K562 (cell line): ENCODE results near the gene SLC5A4. TPM values are rescaled to one million over a fixed set of nuclear protein-coding genes. Genes with fewer than 3 reads are reported as not detected.

ENCODE experiments used
- ATAC-seq: fragments of 200-7000 bp; cut with Tn5 transposase; 3 replicates; pipeline ENCODE4 v1.9.1; 2020; ENCODE audit warnings: moderate library complexity
- BruUV-seq: library from RNA; stranded (reverse); fragments of 400-500 nt; replicated peaks from 2 replicates; lab custom pipeline; 2021; lab: Mats Ljungman, UMichigan
- CTCF ChIA-PET: fragments of 300-600 bp; formaldehyde crosslinking; extraction: SDS; loops from one replicate; lab custom pipeline; 2021; ENCODE audit warnings: low intra/inter-chr PET ratio; lab: Yijun Ruan, JAX
- POLR2A ChIA-PET: fragments of 300-600, 350-650 bp; sonication (Branson Sonifier 250); formaldehyde crosslinking; extraction: SDS; loops from one replicate; lab custom pipeline; 2021; ENCODE audit warnings: antibody characterized with exemption, inconsistent platforms; lab: Yijun Ruan, JAX
- DNase-seq, 4 experiments: peaks; one replicate each; pipeline versions ENCODE4 v3.0.0 to v3.0.0-alpha.2; 2011 to 2018; ENCODE audit warnings: low spot score in 3 of 4, mixed read lengths in 3 of 4; ENCODE audit errors: extremely low read depth in 1 of 4
- FAIRE-seq: peaks from 2 replicates; lab custom pipeline; 2011; peaks lifted over from hg19 to GRCh38; lab: Jason Lieb, UNC
- H2AFZ ChIP-seq: 2 replicates; pipeline ENCODE4 v1.6.0; 2011; ENCODE audit warnings: low read depth, low read length, control low read depth, inconsistent platforms
- H3K27ac ChIP-seq: fragments of 200-600 bp; 3 replicates; pipeline ENCODE4 v1.8.0; 2011; ENCODE audit warnings: low read depth, mild to moderate bottlenecking, control low read depth, inconsistent platforms, low read length, moderate library complexity, mixed read lengths; ENCODE audit errors: extremely low read depth
- H3K27me3 ChIP-seq, 2 experiments: fragments of 300-600 bp in 1 of 2; 2 replicates in 1 of 2; 3 replicates in 1 of 2; pipeline versions ENCODE4 v1.6.0 to v1.8.0; 2011; ENCODE audit warnings: inconsistent platforms in 2 of 2, low read length in 2 of 2, mild to moderate bottlenecking in 1 of 2, mixed read lengths in 1 of 2, moderate library complexity in 1 of 2; ENCODE audit not compliant: control insufficient read depth in 2 of 2, insufficient read depth in 2 of 2
- H3K36me3 ChIP-seq: fragments of 300-600 bp; 3 replicates; pipeline ENCODE4 v1.8.0; 2011; ENCODE audit warnings: mild to moderate bottlenecking, low read length, inconsistent platforms; ENCODE audit not compliant: control insufficient read depth, insufficient read depth
- H3K4me1 ChIP-seq, 2 experiments: fragments of 200-600 bp in 1 of 2; replicated peaks in 1 of 2; 2 replicates in 1 of 2; 3 replicates in 1 of 2; pipeline versions ENCODE4 v1.5.1 to v1.8.0; 2011; ENCODE audit warnings: inconsistent platforms in 2 of 2, low read length in 2 of 2, mild to moderate bottlenecking in 1 of 2, mixed read lengths in 1 of 2, moderate library complexity in 1 of 2; ENCODE audit not compliant: control insufficient read depth in 2 of 2, insufficient read depth in 2 of 2
- H3K4me2 ChIP-seq: 2 replicates; pipeline ENCODE4 v1.6.1; 2011; ENCODE audit warnings: low read length, control low read depth, inconsistent platforms, mixed read lengths; ENCODE audit not compliant: insufficient read depth
- H3K4me3 ChIP-seq: fragments of 200-600 bp; sonication (generic), shearing (Covaris generic); 2 replicates; pipeline ENCODE4 v1.5.1; 2016; ENCODE audit warnings: control low read depth, inconsistent platforms
- H3K79me2 ChIP-seq: fragments of 200-600 bp; 3 replicates; pipeline ENCODE4 v1.8.0; 2011; ENCODE audit warnings: low read length, inconsistent platforms; ENCODE audit not compliant: control insufficient read depth, insufficient read depth
- H3K9ac ChIP-seq, 2 experiments: 2 replicates each; pipeline versions ENCODE4 v1.6.0 to v1.6.1; 2011; ENCODE audit warnings: low read depth in 2 of 2, low read length in 2 of 2, control low read depth in 1 of 2, inconsistent platforms in 1 of 2, mild to moderate bottlenecking in 1 of 2, mixed read lengths in 1 of 2; ENCODE audit not compliant: insufficient read depth in 1 of 2
- H3K9me1 ChIP-seq: one replicate; pipeline ENCODE4 v1.6.0; 2011; ENCODE audit warnings: inconsistent platforms, mild to moderate bottlenecking, low read length, moderate library complexity; ENCODE audit not compliant: control insufficient read depth, insufficient read depth
- H3K9me3 ChIP-seq: replicated peaks from 2 replicates; pipeline ENCODE4 v1.5.1; 2011; ENCODE audit warnings: low read depth, low read length, inconsistent platforms; ENCODE audit not compliant: control insufficient read depth, insufficient read depth
- H4K20me1 ChIP-seq: replicated peaks from 2 replicates; pipeline ENCODE4 v1.6.1; 2011; ENCODE audit warnings: low read length, inconsistent platforms, mixed read lengths; ENCODE audit not compliant: control insufficient read depth, insufficient read depth
- EZH2 ChIP-seq: IDR thresholded peaks from 2 replicates; pipeline ENCODE4 v1.6.1; 2012; ENCODE audit warnings: low read depth, mild to moderate bottlenecking, inconsistent platforms, low read length, borderline replicate concordance
- HMGN3 ChIP-seq: IDR thresholded peaks from 2 replicates; pipeline ENCODE4 v1.6.1; 2011; ENCODE audit warnings: borderline replicate concordance, low read depth, mild to moderate bottlenecking, mixed read lengths, low read length; ENCODE audit not compliant: insufficient read length; ENCODE audit errors: extremely low read depth
- HOMEZ ChIP-seq: fragments of 250-450 bp; sonication (Bioruptor Pico); IDR thresholded peaks from 2 replicates; pipeline ENCODE4 v1.4.0; 2020; ENCODE audit warnings: mild to moderate bottlenecking, moderate library complexity
- IFI16 ChIP-seq: fragments of 250-450 bp; sonication (Bioruptor Pico); IDR thresholded peaks from 2 replicates; pipeline ENCODE4 v2.1.2; 2022; ENCODE audit warnings: mild to moderate bottlenecking, inconsistent platforms
- MBD1 ChIP-seq: fragments of 250-450 bp; sonication (Bioruptor Pico); IDR thresholded peaks from 2 replicates; pipeline ENCODE4 v1.8.0; 2022; ENCODE audit warnings: inconsistent platforms
- NFE2L1 ChIP-seq: fragments of 450-650 bp; IDR thresholded peaks from 2 replicates; pipeline ENCODE4 v1.6.1; 2016; ENCODE audit warnings: missing genetic modification characterization, low read depth, mild to moderate bottlenecking, missing compliant biosample characterization, moderate library complexity, borderline replicate concordance
- NR1H2 ChIP-seq: sonication (generic); formaldehyde crosslinking; IDR thresholded peaks from 2 replicates; pipeline ENCODE4 v1.4.0; 2020; ENCODE audit warnings: mild to moderate bottlenecking, missing genetic modification reagents
- PTBP1 ChIP-seq: fragments of 200-400 bp; formaldehyde crosslinking; IDR thresholded peaks from 2 replicates; pipeline ENCODE4 v1.6.1; 2017; ENCODE audit warnings: low read depth, low read length
- RNF219 ChIP-seq: fragments of 250-450 bp; sonication (Bioruptor Pico); IDR thresholded peaks from 2 replicates; pipeline ENCODE4 v1.5.0; 2022; ENCODE audit warnings: mild to moderate bottlenecking
- SLC30A9 ChIP-seq: fragments of 250-450 bp; sonication (Bioruptor Pico); IDR thresholded peaks from 2 replicates; pipeline ENCODE4 v1.8.0; 2022; ENCODE audit warnings: mild to moderate bottlenecking, moderate library complexity
- SRSF3 ChIP-seq: fragments of 200-400 bp; formaldehyde crosslinking; IDR thresholded peaks from 2 replicates; pipeline ENCODE4 v1.6.1; 2016; ENCODE audit warnings: mild to moderate bottlenecking, low read length, moderate library complexity; ENCODE audit not compliant: insufficient read depth
- ZBTB12 ChIP-seq: fragments of 250-450 bp; sonication (Bioruptor Pico); IDR thresholded peaks from 2 replicates; pipeline ENCODE4 v1.4.0; 2020
- ZNF217 ChIP-seq: sonication (generic); formaldehyde crosslinking; IDR thresholded peaks from 2 replicates; pipeline ENCODE4 v1.8.0; 2022; ENCODE audit warnings: mild to moderate bottlenecking, missing genetic modification reagents
- WGBS: fragments of 100-300 bp; shearing (Covaris generic); methylation state at CpG from one replicate; pipeline ENCODE4 v1.1.6; 2016; ENCODE audit warnings: low coverage, mixed read lengths; ENCODE audit not compliant: insufficient coverage; ENCODE audit errors: missing lambda C conversion rate; 5-methylcytosine and 5-hydroxymethylcytosine counted together
- in situ Hi-C: fragments of 300-500 bp; cut with MboI; formaldehyde crosslinking; loops from 4 replicates; pipeline ENCODE4 v1.15.0; 2018; ENCODE audit warnings: inconsistent platforms, mixed read lengths
- intact Hi-C: fragments of 100-400 bp; cut with micrococcal nuclease; formaldehyde crosslinking; loops from 2 replicates; pipeline ENCODE4 v1.14.2; 2022
- polyA plus RNA-seq, 8 experiments: library from polyadenylated mRNA; depleted of rRNA in 4 of 8; stranded (reverse) in 5 of 8; unstranded in 3 of 8; fragments of >200 nt; fragmentation: Nextera tagmentation in 2 of 8; fragmentation: Illumina TruSeq in 1 of 8; extraction: Ambion mirVana in 2 of 8; extraction: Trizol in 1 of 8; gene quantifications; 2 replicates each; pipeline versions ENCODE4 v1.2.1 to v1.2.3, GENCODE V29; 2011 to 2014; ENCODE audit warnings: inconsistent platforms in 1 of 8, missing spikeins in 1 of 8
- total RNA-seq, 7 experiments: library from RNA; depleted of rRNA in 6 of 7; stranded (reverse); fragments of >200 nt in 6 of 7; fragmentation: Illumina TruSeq in 2 of 7; extraction: Trizol in 2 of 7; gene quantifications; 2 replicates each; pipeline versions ENCODE4 v1.2.1 to v1.2.3, GENCODE V29; 2011 to 2021; ENCODE audit warnings: low replicate concordance in 1 of 7

SLC5A4 gene
- total and polyA plus RNA-seq, 9 of the 15 experiments (the other 6 are each of a cell fraction or from before 2014, with no cell fraction given) = not detected

- Histone ChIP-seq H3K4me1 (peaks cover 0 to 26% of the 10 kb centered on the region in 2 experiments; a peak in 2 of 5 replicates), H3K9ac (no peak overlapping the region), H3K27me3 (peaks cover 0 to 24% of the 10 kb centered on the region in 2 experiments; a peak in 3 of 5 replicates), H3K27ac (no peak overlapping the region), H2AFZ (no peak overlapping the region), H3K9me1 (no peaks in the 10 kb centered on the region), H3K36me3 (no peaks in the 10 kb centered on the region), H3K4me2 (no peak overlapping the region), H3K79me2 (no peaks in the 10 kb centered on the region), H3K4me3 (no peak overlapping the region), H4K20me1 (no peaks in the 10 kb centered on the region), H3K9me3 (no peaks in the 10 kb centered on the region)
- ATAC-seq (no peak), FAIRE-seq (no peak), DNase-seq (no peak)
- intact Hi-C loops = no loop called here
- in situ Hi-C loops = no loop called here
- BruUV-seq = no TSS peak
- POLR2A ChIA-PET = no interaction called here
- 2% methylated on average over 21 of the region's 53 CpGs for WGBS
- TF ChIP-seq IFI16 (CRISPR knock-in tag) = no peak
- no peak for TF ChIP-seq NFE2L1 (tag)
- TF ChIP-seq ZNF217 (CRISPR knock-in tag) = no peak
- no peak for TF ChIP-seq NR1H2 (CRISPR knock-in tag)
- TF ChIP-seq SRSF3 = no peak
- TF ChIP-seq EZH2 = no peak
- TF ChIP-seq PTBP1 = no peak
- no peak for TF ChIP-seq SLC30A9 (CRISPR knock-in tag)
- no peak for TF ChIP-seq MBD1 (CRISPR knock-in tag)
- no peak for TF ChIP-seq HOMEZ (CRISPR knock-in tag)
- no peak for TF ChIP-seq HMGN3
- no peak for TF ChIP-seq ZBTB12
- no peak for TF ChIP-seq RNF219
- CTCF ChIA-PET = interaction anchor here (0.7 kb wide), 1 partner anchor 797 kb away, joined by 4 read pairs; no protein-coding TSS in a partner anchor
Measured at GRCh38 chr22:32203181-32204039, 51.7 kb downstream of the SLC5A4 start.
